ENCODE results near the gene SLC37A3. TPM values are rescaled to one million over a fixed set of nuclear protein-coding genes. Genes with fewer than 3 reads are reported as not detected.
"Not testable (repeated sequence)": the region's sequence is repeated elsewhere in the genome, so short reads cannot be mapped to it uniquely, and the experiment has no call there.

Gene SLC37A3
- total RNA-seq, 2 donors from 2014 or later: 50.7 to 59.0 TPM

GRCh38 chr7:140322759-140323158 is 75.6 kb downstream of the SLC37A3 start:
- intact Hi-C loops (cut with DNase I): loop anchor here (10.0 kb wide), 1 partner anchor 148 kb away; the partner anchor contains the start of gene KDM7A (in 2 of the 2)
- no peak for DNase-seq (ENCODE audit: low spot score)

GRCh38 chr7:140320078-140320477 is 78.3 kb downstream of the SLC37A3 start:
- intact Hi-C loops (cut with DNase I): loop anchor here (10.0 kb wide), 1 partner anchor 145 kb away; the partner anchor contains the start of gene KDM7A (in 2 of the 2)
- DNase-seq (ENCODE audit: low spot score): not testable (repeated sequence)

DNA sequence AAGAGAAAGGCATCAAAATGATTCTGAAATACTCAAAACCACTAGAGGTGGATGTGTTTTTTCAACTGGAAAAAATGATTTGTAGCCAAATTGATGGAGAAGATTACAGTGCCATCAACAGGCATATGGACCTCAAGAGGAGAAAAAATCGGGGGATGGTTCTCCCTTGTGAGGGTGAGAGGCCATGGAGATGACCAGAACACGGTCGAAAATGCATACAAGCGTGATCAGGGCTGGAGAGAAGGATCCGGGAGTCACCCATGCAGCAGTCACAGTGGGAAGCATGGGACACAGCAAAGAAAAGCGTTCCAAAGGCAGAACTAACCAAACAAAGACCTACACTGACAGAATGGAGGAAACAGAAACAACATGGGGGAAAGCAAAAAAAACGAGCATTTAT is 80.3 kb downstream of the SLC37A3 start:
- DNase-seq (ENCODE audit: low spot score): no peak
- intact Hi-C loops (cut with DNase I): no loop called here

- intact Hi-C loops (cut with DNase I): no loop called here
- no peak for DNase-seq (ENCODE audit: low spot score)
Measured at GRCh38 chr7:140317597-140317996, 80.7 kb downstream of the SLC37A3 start.

GRCh38 chr7:140316165-140316661 is 82.1 kb downstream of the SLC37A3 start:
- DNase-seq (ENCODE audit: low spot score): peak; percentile 92
- intact Hi-C loops (cut with DNase I): no loop called here

DNA sequence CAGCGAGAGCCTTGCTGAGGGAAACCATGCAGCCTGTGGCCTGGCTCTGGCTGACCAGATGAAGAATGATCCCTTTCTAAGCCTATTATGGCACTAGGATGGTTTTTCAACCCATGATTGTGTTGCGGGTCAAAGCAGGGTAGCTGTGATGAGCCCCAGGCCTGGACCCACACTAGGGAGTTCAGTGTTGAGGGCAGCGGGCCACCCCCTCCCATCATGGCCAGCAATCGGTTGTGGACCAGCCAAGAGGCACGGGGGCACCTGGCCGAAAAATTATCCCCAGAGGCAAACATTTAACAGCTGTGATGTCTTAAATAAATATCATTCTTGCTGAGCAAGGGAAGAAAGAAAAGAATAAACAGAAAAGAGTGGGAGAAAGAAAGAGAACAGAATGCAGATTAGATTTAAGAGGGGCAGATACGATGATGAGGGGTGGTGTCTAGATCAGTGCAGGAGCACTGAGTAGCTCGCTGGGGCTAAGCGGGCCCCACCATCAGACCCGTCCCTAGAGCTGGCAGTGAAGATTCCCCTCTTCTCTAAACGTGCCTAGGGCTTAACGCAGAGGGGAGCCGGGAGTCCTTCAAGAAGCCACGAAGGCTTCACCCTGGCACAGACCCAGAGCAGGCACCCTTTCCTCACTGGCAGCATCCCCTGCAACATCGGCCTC is 82.7 kb downstream of the SLC37A3 start:
- intact Hi-C loops (cut with DNase I): no loop called here
- no peak for DNase-seq (ENCODE audit: low spot score)

DNA sequence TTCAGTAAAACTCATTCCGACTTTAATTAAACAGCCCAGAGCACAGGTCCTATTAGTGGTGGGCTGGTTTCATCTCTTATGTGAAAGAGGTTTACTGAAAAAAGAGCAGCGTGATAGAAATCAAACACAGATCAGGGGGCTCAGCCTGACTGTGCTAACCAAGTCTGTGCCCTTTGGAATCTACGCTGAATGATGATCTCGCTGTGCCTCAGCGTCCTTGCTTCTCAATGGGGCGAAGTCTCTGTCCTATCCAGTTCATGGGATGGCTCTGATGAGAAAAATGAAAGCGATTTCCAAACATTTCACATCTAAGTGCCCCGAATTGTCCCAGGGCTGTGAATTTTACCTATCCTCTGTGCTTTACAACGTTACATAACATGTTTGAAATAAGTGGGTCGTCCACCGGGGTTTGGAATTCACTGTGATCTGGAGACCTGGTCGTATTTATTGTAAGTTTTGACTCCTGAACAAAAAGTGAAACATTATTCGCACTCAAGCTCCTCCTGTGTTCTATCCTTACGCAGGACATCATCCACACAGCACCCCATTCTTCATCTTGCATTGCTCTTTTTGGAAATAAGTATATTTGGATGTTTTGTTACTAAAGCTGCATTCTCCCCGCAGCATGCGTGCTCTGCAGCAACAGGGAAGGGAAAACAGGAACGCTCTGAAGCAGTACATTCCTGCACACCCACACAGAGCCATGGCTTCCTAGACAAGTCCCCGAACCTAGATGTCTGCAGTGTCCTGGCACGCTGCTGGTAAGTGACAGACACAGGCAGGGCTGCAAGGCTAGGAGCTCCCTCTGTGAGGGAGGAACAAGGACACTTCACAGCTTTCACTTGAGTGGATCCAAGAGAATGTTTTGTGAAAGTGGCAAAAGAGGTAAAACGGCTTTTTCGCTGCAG is 83.5 kb downstream of the SLC37A3 start:
- DNase-seq (ENCODE audit: low spot score): no peak
- intact Hi-C loops (cut with DNase I): no loop called here

- intact Hi-C loops (cut with DNase I): no loop called here
- DNase-seq (ENCODE audit: low spot score): no peak
Measured at GRCh38 chr7:140312141-140312846, 86.0 kb downstream of the SLC37A3 start.

GRCh38 chr7:140311128-140311527 is 87.2 kb downstream of the SLC37A3 start:
- intact Hi-C loops (cut with DNase I): not testable (repeated sequence)

GRCh38 chr7:140310337-140311002 is 87.9 kb downstream of the SLC37A3 start:
- DNase-seq (ENCODE audit: low spot score): no peak

More at GRCh38 chr7:140311128-140311527, 87.2 kb downstream of the SLC37A3 start:
- DNase-seq (ENCODE audit: low spot score): not testable (repeated sequence)

DNA sequence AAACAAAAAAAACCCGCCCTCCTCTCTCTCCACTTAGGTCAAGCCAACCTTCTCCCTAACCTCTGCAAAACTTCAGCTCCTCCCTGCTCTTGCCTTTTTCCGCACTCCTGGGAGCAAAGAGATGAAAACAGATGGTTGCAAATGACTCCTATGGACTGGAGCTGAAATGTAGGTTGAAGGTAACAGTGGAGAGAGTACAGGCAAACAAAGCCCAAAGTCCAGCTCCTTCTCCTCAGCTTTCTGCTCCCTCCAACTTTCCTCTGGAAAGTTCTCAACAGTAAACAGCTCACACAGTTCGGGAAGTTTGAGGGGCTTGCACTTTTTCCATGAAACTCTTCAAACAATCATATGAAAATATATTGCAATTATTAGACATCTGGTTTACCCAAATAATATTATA is 90.3 kb downstream of the SLC37A3 start:
- intact Hi-C loops (cut with DNase I): no loop called here

More at GRCh38 chr7:140310337-140311002, 87.9 kb downstream of the SLC37A3 start:
- intact Hi-C loops (cut with DNase I): no loop called here

GRCh38 chr7:140304191-140304799 is 94.0 kb downstream of the SLC37A3 start:
- intact Hi-C loops (cut with DNase I): no loop called here
- no peak for DNase-seq (ENCODE audit: low spot score)

More for the DNA sequence above, 90.3 kb downstream of the SLC37A3 start:
- no peak for DNase-seq (ENCODE audit: low spot score)

DNA sequence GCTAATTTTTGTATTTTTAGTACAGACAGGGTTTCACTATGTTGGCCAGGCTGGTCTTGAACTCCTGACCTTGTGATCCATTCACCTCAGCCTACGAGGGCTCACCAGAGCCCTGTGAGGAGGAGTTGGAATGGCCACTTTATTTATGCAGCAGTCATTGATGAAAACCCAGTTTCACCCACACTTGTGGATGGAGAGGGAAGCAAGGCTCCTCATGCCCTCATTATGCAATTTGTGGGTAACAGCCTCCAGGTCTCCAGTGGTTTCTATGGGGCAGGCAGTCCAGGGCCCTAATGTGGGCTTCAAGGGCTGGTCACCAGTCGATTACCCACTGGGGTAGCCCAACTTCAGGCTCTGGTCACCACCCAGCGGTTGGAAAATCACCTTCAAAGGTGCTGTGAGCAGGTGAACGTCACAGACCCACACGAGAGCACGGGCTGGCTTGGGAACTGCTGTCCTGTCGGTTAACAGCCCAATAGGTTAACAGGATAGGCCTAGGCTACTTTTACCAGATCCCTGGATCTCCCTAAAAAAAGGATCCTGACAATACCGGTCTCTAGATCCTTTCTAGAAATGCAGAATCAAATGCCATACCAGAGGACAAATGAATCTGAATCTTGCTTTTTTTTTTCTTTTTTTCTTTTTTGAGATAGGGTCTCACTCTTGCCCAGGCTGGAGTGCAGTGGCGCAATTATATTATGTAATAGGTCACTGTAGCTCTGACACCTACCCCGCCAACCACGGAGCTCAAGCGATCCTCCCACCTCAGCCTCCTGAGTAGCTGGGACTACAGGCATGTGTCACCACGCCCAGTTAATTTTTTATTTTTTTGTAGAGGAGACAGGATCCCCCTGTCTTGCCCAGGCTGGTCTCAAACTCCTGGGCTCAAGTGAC is 97.8 kb downstream of the SLC37A3 start:
- DNase-seq (ENCODE audit: low spot score): no peak
- intact Hi-C loops (cut with DNase I): no loop called here

DNA sequence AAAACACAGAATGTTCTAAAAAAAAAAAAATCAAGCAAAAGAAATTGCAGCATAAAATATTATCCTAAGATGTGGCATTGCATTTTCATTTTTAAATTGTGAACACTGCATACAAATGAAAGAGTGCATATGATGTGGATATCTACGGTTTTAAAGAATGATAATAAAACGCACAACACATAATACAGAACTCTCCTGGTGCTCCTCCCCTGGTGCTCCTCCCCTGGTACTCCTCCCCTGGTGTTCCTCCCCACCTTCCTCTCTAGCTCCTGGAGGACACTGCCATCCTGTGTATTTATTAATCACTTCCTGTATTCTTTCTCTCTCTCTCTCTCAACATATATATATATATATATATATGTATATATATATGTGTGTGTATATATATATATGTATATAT is 100.1 kb downstream of the SLC37A3 start:
- intact Hi-C loops (cut with DNase I): no loop called here
- no peak for DNase-seq (ENCODE audit: low spot score)

DNA sequence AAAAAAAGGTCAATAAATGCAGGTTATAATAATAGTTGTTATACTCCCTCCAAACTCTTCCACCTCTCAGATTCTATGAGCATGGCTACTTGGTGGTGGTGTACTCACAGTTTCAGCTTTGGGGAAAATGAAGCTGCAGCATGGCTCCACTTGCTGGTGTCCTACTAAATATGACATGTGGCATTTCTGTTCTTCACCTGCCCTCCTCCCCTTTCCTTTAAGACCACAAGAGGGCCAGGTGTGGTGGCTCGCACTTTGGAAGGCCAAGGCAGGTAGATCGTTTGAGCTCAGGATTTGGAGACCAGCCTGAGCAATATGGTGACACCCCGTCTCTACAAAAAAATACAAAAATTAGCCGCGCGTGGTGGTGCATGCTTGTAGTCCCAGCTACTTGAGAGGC is 101.1 kb downstream of the SLC37A3 start:
- no peak for DNase-seq (ENCODE audit: low spot score)
- intact Hi-C loops (cut with DNase I): no loop called here

DNA sequence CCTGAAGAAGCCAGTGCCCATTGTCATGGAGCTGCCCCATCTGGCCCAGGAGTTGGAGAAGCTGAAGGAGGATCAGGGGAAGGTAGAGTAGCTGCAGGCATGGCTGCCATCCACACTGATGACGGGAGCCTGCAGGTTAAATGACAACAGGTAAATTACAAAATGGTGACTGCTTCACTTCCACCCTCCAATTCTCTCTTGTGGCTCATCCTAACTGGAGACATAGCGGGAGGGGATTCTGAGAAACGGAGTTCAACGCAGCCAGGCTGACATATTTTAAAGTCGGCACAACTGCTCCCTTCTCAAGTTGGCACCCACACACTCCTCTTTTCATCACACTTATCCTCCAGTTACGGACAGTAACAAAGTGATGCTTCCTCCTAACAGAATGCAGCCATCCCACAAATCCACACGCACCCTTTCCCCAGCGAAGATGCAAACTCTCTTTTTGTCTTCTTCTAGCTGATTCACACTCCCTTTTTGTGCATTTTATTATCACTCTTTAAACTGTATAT is 103.0 kb downstream of the SLC37A3 start:
- intact Hi-C loops (cut with DNase I): no loop called here
- DNase-seq (ENCODE audit: low spot score): no peak

- intact Hi-C loops (cut with DNase I): no loop called here
- no peak for DNase-seq (ENCODE audit: low spot score)
Measured at GRCh38 chr7:140294454-140294853, 103.9 kb downstream of the SLC37A3 start.

Measured in posterior vena cava (tissue), 2 donors.